KMS-11 (cell line): ENCODE results near the gene CCDC93.

Experiments
- H2AFZ ChIP-seq: fragments of 200-600 bp; sonication (generic); 2 replicates; pipeline ENCODE4 v1.6.1; 2016; ENCODE audit warnings: antibody characterized with exemption, mixed run types, low read depth
- H3K27ac ChIP-seq: fragments of 200-600 bp; sonication (generic); 2 replicates; pipeline ENCODE4 v1.6.1; 2016; ENCODE audit warnings: mild to moderate bottlenecking, mixed run types
- H3K27me3 ChIP-seq: fragments of 200-600 bp; sonication (generic); 2 replicates; pipeline ENCODE4 v1.6.1; 2017; ENCODE audit warnings: mild to moderate bottlenecking, low read depth, mixed run types, moderate library complexity; ENCODE audit not compliant: insufficient read depth
- H3K36me3 ChIP-seq: fragments of 200-600 bp; sonication (generic); 2 replicates; pipeline ENCODE4 v1.6.1; 2017; ENCODE audit warnings: mild to moderate bottlenecking, mixed run types; ENCODE audit not compliant: insufficient read depth
- H3K4me1 ChIP-seq: fragments of 200-600 bp; sonication (generic); 2 replicates; pipeline ENCODE4 v1.6.1; 2016; ENCODE audit warnings: mild to moderate bottlenecking, low read depth, mixed run types; ENCODE audit not compliant: poor library complexity, severe bottlenecking
- H3K4me2 ChIP-seq: fragments of 200-600 bp; sonication (generic); 2 replicates; pipeline ENCODE4 v1.7.0; 2016; ENCODE audit warnings: mild to moderate bottlenecking, mixed run types
- H3K4me3 ChIP-seq: fragments of 200-600 bp; sonication (generic); IDR thresholded peaks from 2 replicates; pipeline ENCODE4 v1.6.1; 2017; ENCODE audit warnings: low read depth, low read length, mixed read lengths; ENCODE audit not compliant: insufficient read depth
- H3K79me2 ChIP-seq: fragments of 200-600 bp; sonication (generic); 2 replicates; pipeline ENCODE4 v1.6.1; 2016; ENCODE audit warnings: low read depth, mixed run types; ENCODE audit not compliant: insufficient read depth
- H3K9ac ChIP-seq: fragments of 200-600 bp; sonication (generic); 2 replicates; pipeline ENCODE4 v1.6.1; 2016; ENCODE audit warnings: mild to moderate bottlenecking, mixed run types
- H4K20me1 ChIP-seq: fragments of 200-600 bp; sonication (generic); 2 replicates; pipeline ENCODE4 v1.6.1; 2016; ENCODE audit warnings: mild to moderate bottlenecking, mixed run types; ENCODE audit not compliant: insufficient read depth
- TF ChIP-seq, protein P1 (sequence below): fragments of 200-600 bp; sonication (generic); conservative IDR thresholded peaks from 2 replicates; pipeline ENCODE4 v1.6.1; 2017; ENCODE audit warnings: low read depth, mild to moderate bottlenecking, antibody characterized with exemption, low read length, moderate library complexity, mixed read lengths

The CCDC93 gene

DNA sequence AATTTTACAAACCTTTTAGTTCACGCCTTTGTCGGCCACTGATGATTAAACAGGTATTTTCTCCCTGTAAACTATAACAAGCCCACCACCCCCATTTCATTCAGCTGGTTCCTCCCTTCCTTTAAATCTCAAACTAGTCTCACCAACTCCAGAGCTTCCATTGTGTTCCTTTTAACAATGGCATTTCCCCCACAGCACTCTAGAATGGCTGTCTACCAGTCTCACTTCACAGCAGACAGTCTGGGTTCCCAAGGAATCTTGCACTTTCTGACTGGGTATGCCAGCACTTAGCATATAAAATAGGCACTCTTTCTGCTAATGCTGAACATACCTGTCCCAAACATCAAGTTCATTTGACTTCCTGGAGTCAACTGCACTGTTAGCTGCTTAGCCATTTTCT is 75.3 kb downstream of the CCDC93 start:
- H3K4me3 ChIP-seq: no peak overlapping the region
- H3K36me3 ChIP-seq: no peaks in the 10 kb centered on the region
- no peaks in the 10 kb centered on the region for H3K27me3 ChIP-seq
- H2AFZ ChIP-seq: no peak overlapping the region
- H3K9ac ChIP-seq: no peak overlapping the region
- H3K4me2 ChIP-seq: no peak overlapping the region
- no peaks in the 10 kb centered on the region for H4K20me1 ChIP-seq
- no peaks in the 10 kb centered on the region for H3K4me1 ChIP-seq
- TF ChIP-seq, protein P1, sequence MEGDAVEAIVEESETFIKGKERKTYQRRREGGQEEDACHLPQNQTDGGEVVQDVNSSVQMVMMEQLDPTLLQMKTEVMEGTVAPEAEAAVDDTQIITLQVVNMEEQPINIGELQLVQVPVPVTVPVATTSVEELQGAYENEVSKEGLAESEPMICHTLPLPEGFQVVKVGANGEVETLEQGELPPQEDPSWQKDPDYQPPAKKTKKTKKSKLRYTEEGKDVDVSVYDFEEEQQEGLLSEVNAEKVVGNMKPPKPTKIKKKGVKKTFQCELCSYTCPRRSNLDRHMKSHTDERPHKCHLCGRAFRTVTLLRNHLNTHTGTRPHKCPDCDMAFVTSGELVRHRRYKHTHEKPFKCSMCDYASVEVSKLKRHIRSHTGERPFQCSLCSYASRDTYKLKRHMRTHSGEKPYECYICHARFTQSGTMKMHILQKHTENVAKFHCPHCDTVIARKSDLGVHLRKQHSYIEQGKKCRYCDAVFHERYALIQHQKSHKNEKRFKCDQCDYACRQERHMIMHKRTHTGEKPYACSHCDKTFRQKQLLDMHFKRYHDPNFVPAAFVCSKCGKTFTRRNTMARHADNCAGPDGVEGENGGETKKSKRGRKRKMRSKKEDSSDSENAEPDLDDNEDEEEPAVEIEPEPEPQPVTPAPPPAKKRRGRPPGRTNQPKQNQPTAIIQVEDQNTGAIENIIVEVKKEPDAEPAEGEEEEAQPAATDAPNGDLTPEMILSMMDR: no peak
- no peaks in the 10 kb centered on the region for H3K79me2 ChIP-seq
- no peak overlapping the region for H3K27ac ChIP-seq

DNA sequence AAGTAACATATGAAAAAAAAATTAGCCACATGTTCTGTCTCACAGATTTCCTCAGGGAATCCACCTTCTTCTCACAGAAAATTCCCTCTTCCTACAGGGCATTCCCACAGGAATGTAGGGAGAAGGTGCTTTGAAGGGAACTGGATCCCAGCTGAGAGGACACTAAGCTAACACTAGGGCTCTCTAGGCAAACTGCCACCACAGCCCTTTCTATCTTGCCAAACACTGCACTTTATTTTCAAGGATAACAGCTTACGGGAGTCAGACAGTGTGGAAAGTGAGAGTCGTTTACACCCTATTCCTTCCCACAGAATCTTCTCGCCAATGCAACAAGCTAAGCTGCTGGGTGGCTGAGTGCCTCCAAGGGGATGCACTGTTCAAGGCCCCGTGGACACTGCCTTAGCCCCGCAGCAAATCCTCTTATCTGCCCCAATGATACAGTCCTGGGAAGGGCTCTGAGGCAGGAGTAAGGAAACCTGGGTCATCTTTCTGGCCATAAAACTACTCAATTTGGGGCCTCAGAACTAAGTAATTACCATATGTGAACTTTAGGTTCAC is 76.9 kb downstream of the CCDC93 start:
- no peaks in the 10 kb centered on the region for H3K79me2 ChIP-seq
- H4K20me1 ChIP-seq: no peaks in the 10 kb centered on the region
- no peaks in the 10 kb centered on the region for H3K4me1 ChIP-seq
- H3K4me2 ChIP-seq: no peak overlapping the region
- no peak overlapping the region for H2AFZ ChIP-seq
- no peaks in the 10 kb centered on the region for H3K36me3 ChIP-seq
- TF ChIP-seq, protein P1: no peak
- H3K4me3 ChIP-seq: no peak overlapping the region
- H3K27me3 ChIP-seq: no peaks in the 10 kb centered on the region
- H3K9ac ChIP-seq: no peak overlapping the region
- H3K27ac ChIP-seq: no peak overlapping the region

DNA sequence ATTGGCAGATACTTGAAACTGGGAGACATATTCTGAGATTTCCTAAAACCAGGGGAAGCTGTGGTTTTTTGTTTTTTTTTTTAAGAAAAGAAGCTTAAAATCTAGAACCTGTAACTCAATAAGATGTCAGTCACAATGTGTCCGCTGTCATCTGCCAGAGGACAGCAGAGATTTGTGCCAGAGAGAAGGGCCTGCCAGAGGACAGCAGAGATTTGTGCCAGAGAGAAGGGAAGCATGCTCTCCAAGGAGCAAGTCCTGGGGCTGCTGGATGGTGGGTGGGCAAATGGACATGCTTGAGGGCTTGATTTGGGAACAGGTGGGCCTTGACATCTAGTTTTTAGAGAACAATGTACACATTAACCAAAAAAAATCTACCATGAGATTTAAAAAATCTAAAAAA is 77.9 kb downstream of the CCDC93 start:
- no peaks in the 10 kb centered on the region for H3K4me1 ChIP-seq
- H3K4me3 ChIP-seq: no peak overlapping the region
- H3K36me3 ChIP-seq: no peaks in the 10 kb centered on the region
- TF ChIP-seq, protein P1: no peak
- H4K20me1 ChIP-seq: no peaks in the 10 kb centered on the region
- no peak overlapping the region for H3K27ac ChIP-seq
- H3K9ac ChIP-seq: no peak overlapping the region
- no peaks in the 10 kb centered on the region for H3K27me3 ChIP-seq
- H2AFZ ChIP-seq: no peak overlapping the region
- no peak overlapping the region for H3K4me2 ChIP-seq
- H3K79me2 ChIP-seq: no peaks in the 10 kb centered on the region

- Histone ChIP-seq H2AFZ (no peak overlapping the region), H3K4me2 (no peak overlapping the region), H3K27me3 (no peaks in the 10 kb centered on the region), H4K20me1 (no peaks in the 10 kb centered on the region), H3K79me2 (no peaks in the 10 kb centered on the region), H3K4me3 (no peak overlapping the region), H3K27ac (no peak overlapping the region), H3K4me1 (no peaks in the 10 kb centered on the region), H3K9ac (no peak overlapping the region), H3K36me3 (no peaks in the 10 kb centered on the region)
- TF ChIP-seq, protein P1: no peak
Measured at GRCh38 chr2:117935456-117935855, 78.4 kb downstream of the CCDC93 start.
